Endothelial cell of hepatic sinusoid (primary cell): ENCODE measurements around the gene NCOA3.
"Not testable (repeated sequence)": the region's sequence is repeated elsewhere in the genome, so short reads cannot be mapped to it uniquely, and the experiment has no call there.

Source experiments
- in situ Hi-C: cut with HindIII; loops from 2 replicates; pipeline ENCODE4 v1.10.0; 2017; ENCODE audit warnings: low sequenced_read_pairs

The NCOA3 gene

DNA sequence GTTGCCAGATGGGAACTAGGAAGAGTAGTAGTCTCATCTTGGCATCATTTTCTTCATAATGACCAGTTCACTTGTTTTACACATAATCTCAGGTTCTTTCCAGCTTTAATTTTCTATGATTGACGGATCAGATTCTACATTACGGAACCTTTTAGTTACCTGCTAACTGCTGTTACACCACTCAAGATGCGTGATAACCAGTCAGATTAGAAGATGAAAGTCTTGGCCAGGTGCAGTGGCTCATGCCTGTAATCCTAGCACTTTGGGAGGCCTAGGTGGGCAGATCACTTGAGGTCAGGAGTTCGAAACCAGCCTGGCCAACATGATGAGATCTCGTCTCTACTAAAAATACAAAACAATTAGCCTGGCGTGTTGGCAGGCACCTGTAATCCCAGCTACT is 92.5 kb downstream of the NCOA3 start:
- in situ Hi-C loops: no loop called here

DNA sequence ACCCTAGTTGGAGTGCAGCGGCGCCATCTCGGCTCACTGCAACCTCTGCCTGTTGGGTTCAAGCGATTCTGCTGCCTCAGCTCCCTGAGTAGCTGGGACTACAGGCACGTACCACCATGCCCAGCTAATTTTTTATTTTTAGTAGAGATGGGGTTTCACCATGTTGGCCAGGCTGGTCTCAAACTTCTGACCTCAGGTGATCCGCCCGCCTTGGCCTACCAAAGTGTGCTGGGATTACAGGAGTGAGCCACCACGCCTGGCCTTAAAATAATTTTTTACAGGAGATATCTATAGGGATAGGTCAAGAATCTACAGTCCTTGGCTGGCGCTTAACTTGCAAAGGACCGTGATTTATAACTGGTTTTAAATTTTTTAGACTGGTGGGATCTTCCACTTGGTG is 93.5 kb downstream of the NCOA3 start:
- in situ Hi-C loops: not testable (repeated sequence)

DNA sequence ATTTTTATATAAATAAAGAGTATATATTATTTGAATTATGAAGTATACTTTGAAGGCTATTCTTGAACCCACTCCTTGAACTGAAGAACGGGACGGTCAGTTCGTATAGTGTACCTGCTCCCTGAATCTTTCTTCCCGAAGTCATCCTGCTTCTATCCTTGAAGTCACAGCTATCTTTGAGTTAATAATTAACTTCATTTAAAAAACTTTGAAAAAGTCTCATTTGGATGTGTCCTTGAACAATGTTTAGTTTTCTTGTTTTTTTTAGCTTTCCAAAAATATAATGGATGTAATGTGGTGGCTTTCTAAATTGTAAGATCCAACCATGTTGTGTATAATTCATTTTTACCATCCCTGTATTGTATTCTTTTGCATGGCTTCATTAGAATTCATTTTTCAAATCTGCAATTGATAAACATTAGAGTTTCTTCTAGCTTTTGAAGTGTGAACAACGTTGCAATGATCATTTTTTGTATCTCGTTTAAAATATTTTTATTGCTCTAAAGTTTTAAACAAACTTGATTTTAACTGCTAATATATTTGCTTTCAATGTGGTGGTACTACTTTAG is 94.4 kb downstream of the NCOA3 start:
- in situ Hi-C loops: no loop called here

DNA sequence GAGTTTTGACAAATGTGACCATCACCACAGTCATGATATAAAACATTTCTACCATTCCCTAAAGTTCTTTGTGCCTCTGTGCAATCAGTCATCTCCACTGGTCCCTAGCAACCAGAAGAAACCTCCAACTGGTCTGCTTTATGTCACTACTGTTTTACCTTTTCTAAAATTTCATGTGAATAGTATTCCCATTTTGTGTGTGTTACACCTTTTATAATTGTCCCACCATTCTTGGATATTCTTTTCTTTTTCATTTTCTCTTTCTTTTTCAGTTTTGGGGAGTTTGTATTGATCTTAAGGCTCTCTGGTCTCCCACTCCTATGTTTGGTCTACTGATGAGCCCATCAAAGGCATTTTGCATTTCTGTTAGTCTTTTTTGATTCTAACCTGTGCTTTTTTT is 95.4 kb downstream of the NCOA3 start:
- in situ Hi-C loops: no loop called here

DNA sequence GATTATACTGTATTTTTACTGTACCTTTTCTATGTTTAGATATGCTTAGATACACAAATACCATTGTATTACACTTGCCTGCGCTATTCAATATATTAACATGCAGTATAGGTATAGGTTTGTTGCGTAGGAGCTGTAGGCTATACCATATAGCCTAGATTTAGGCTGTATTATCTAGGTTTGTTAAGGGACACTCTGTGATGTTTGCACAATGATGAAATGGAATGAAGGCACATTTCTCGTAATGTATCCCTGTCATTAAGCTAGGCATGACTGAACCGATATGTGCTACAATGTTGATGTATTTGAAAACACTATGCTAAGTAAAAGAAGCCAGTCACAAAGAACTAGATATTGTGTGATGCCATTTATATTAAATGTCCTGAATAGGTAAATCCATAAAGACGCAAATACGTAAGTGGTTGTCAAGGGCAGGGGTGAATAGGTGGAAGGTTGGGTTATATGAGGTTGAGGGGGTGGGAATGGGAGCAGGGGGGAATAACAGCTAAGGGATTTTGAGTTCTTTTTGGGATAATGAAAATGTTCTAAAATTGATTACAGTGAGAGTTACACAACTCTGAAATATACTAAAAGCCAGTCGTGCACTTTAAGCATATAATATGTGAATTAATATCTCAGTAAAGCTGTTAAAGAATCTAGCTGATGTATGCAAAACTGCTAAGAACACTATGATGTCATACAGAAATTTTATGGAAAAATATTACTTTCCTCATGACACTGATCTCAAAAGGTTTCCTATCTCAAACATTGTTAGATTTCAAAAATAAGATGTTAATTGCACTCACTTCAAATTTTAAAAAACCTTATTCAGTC is 97.4 kb downstream of the NCOA3 start:
- in situ Hi-C loops: no loop called here

DNA sequence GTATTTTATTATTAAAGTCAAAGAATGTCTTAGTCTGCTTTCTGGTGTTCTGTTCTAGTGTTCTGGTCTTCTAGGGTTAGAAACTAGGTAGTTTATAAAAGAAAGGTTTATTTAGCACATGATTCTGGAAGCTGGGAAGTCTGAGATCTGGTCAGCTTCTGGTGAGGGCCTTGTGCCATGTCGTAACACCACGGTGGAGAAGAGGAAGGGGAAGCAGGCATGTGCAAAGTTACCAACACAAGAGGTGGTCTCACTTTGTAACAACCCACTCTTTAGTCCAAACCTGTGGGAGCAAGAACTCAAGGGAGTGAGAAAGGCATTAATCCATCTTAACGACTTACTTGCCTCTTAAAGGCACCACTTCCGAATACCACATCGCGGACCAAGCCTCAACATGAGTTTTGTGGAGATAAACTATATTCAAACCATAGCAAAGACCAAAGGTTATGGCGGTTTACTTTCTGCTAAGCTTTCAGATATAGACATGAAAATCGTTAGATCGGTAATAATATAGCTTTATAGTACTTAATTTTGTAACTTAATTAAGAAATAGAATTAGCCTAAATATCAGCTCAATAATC is 99.4 kb downstream of the NCOA3 start:
- in situ Hi-C loops: loop anchor here (25.0 kb wide), 1 partner anchor 339 kb away; no protein-coding TSS in a partner anchor

DNA sequence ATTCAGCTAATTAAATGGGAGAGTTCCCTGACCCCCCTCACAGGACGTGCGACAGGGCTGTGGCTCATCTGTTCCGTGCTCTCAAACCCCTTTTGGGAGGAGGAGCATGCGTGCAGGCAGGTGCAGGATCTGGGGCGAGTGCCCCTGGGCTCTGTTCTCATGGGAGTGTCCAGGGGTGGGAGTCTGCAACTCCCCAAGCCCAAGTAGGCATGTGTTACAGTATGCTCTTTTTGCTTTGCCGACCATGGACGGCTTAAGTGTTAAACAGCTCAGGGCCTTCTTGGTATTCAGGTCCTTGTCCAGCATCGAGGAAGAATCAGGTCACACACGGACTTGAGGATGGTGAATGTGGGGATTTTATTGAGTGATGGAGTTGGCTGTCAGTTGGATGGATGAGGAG is 101.6 kb downstream of the NCOA3 start:
- in situ Hi-C loops: loop anchor here (25.0 kb wide), 1 partner anchor 341 kb away; no protein-coding TSS in a partner anchor

DNA sequence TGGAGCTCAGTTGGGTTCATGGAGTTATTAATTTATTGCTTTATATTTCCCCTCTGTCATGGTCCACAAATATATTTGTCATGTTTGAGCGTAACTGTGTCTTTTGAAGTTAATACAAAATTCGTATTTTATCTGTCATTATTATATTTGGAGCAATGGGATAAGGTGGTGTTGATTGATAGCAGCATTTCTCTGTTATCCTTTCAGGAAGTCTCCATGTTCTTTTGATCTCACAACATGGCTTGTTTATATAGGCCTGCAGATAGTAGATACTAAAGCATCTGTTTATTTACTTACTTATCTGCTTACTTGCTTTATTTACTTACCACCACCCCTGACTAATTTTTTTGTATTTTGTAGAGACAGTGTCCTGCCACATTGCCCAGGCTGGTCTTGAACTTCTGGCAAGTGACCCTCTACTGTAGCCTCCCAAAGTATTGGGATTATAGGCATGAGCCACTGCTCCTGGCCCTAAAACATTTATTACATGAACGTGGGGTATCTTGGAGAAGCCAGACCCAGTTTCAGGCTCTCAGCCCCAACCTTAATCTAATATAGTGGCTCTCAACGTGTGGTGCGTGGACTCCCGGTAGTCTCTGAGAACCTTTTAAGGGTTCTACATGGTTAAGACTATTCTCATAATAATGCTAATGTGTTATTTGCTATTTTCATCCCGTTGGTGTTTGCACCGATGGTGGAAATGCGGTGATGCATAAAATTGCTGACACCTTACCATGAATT is 104.2 kb downstream of the NCOA3 start:
- in situ Hi-C loops: loop anchor here (25.0 kb wide), 1 partner anchor 344 kb away; no protein-coding TSS in a partner anchor

DNA sequence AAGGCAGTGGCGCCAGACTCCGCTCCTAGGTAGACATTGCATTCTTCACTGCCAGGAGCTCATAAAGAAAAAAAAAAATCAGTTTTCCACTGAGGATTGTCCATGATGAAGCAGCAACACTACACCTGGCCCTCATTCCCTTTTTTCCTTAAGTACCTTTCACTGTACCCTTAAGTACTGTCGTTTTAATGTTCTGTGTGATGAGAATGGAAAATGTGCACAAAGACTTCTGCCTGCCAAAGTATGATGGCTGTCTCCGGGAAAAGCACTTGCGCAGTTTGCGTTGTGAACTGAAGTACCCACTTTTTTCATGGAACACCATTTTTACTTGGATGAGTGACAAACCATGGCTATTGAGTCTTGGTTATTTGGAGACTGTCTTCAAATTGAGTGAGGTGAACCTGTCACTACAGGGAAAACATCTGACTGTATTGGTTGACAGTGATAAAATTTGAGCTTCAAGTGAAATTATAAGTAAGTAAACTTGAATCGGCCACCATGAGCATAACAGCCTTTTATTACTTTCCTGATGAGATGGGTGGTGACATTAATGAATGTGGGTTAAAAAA is 104.8 kb downstream of the NCOA3 start:
- in situ Hi-C loops: loop anchor here (25.0 kb wide), 1 partner anchor 344 kb away; no protein-coding TSS in a partner anchor

DNA sequence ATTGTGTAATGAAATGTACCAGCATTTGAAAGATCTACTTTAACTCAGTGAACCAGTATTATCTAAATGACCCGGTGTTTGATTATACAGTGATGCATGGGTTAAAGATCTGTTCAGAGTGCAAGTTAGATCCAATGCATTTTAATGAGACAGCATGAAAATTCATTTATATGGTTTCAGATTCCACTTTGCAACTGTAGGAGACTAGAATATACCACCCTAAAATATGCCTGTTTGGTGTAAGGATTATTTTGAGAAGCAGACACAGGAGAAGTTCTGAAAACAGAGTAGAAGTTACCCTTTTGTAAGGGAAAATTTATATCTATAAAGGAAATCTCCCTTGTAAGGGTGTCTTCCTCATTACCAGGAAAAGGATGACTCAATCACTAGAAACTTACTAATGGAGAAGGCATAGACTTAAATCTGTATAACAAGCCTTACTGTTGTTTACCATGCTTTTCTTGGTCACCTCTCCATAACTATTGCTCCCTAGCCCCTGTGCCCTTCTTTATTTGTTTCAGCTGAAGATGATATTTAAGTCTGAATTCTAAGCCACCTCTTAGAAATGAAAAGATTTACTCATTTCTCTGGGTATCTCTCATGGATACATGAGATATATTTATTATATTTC is 105.4 kb downstream of the NCOA3 start:
- in situ Hi-C loops: loop anchor here (25.0 kb wide), 1 partner anchor 345 kb away; no protein-coding TSS in a partner anchor

DNA sequence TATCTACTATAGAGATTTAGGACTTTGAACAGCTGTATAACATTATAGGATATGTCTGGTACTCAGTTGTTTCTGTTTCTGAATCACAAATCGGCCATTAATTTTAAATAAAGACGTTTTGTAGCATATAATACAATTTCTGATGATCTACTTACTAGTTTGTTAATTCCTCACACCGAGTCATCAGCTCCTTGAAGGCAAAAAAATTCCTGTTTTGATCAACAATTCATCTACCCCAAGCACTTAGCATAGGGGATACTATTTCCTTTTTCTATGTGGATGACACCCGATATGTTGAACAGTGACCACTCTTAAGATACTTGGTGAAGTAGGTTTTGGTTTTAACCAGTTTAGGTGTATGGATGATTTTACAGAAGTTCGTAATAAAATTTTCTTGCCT is 107.3 kb downstream of the NCOA3 start:
- in situ Hi-C loops: loop anchor here (25.0 kb wide), 1 partner anchor 347 kb away; no protein-coding TSS in a partner anchor

DNA sequence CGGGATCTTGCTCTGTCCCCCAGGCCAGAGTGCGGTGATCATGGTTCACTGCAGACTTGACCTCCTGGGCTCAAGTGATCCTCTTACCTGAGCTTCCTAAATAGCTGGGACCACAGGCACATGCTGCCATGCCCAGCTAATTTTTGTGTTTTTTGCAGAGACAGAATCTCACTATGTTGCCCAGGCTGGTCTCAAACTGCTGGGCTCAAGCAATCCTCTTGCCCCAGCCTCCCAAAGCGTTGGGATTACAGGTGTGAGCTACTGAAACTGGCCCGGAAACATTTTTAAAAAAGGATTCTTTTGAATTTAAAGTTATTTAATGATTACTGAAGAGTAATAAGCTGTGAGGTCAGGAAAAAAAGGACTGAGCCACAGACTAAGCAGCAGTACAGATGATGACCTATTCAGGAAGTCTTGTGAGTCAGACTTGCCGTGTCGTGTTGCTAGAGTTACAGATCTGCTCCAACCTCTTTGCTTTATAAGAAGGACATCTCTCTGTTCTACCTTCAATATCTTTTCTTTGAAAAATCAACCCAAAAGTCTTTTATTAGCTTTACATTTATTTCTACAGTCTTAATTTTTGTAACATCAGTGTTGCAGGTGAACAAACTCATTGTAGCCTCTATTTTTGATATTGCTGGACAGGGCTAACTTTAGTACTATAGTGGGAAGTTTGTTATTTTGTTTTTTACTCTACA is 108.7 kb downstream of the NCOA3 start:
- in situ Hi-C loops: loop anchor here (5.0 to 25.0 kb wide), 2 partner anchors 253 to 348 kb away; partner anchors contain the start of gene ZMYND8

DNA sequence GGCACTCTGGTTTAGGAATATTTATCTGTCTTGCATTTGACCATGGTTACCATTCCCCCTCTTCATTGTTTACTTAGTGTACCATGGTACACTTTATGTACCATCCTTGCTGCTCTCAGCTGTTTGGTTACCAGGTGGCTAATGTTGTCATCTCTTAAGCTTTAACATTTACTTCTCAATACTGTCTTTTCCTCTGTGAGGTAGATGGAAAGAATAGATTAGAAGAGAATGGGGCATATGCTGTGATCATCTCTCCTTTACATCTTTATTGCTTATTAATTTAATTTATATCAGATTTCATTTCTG is 109.2 kb downstream of the NCOA3 start:
- in situ Hi-C loops: loop anchor here (5.0 to 25.0 kb wide), 2 partner anchors 254 to 349 kb away; partner anchors contain the start of gene ZMYND8

DNA sequence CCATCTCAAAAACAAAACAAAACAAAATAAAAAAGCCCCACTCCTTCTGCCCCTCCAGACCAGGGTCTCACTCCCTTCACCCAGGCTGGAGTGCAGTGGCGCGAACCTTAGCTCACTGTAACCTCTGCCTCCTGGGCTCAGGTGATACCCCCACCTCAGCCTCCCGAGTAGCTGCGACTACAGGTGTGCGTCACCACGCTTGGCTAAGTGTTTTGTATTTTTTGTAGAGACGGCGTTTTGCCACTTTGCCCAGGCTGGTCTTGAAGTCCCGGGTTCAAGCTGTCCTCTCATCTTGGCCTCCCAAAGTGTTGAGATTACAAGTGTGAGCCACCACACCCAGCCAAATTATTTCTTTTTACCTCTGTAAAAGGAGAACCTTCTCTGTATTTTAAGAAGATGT is 110.1 kb downstream of the NCOA3 start:
- in situ Hi-C loops: loop anchor here (5.0 to 25.0 kb wide), 2 partner anchors 254 to 349 kb away; partner anchors contain the start of gene ZMYND8

DNA sequence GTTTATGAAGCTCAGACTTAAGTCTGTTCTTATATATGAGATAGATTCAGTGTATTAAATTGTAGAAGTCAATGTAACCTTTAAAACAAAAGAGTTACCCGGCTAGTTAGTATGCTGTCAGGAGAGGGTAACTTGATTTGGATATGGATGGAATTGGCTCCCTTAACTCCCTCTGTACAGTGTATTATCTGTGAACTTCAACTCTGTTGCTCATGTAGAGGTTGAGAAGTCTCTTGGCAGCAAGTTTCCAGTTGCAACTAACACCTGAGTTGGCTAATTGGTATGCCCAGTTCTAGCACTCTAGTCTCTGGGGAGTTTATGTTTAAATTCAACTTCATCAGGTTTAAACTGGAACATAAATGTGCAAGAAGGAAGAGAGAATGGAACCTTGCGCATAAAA is 111.0 kb downstream of the NCOA3 start:
- in situ Hi-C loops: loop anchor here (5.0 to 25.0 kb wide), 2 partner anchors 255 to 350 kb away; partner anchors contain the start of gene ZMYND8

DNA sequence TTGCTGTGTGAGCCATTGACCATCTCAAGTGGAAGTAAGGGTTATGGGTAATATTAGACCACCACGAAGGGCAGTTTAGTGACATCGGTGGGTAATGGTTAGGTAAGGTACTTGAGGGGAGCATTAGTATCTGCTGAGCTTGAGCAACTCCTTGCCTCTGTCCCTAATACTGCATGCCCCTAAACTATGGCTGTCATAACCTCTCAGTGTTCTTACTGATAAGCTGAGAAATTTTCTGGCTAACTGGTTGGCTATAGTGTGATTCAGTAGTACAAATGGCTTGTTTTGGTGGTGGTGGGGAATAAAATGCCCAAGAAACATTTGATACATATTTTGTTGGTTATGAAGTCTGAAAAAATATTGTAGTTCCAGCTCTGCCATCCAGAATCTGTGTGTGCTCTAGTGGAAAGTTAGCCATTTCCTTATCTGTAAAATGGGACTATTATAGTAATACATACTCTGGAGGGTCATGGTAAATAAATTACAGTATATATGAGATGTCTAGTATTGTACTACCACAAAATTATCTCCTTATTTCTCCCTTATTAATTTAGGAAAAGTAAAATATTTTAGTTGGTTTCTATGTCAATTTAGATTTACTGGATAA is 113.1 kb downstream of the NCOA3 start:
- in situ Hi-C loops: loop anchor here (5.0 to 25.0 kb wide), 2 partner anchors 258 to 353 kb away; partner anchors contain the start of gene ZMYND8

DNA sequence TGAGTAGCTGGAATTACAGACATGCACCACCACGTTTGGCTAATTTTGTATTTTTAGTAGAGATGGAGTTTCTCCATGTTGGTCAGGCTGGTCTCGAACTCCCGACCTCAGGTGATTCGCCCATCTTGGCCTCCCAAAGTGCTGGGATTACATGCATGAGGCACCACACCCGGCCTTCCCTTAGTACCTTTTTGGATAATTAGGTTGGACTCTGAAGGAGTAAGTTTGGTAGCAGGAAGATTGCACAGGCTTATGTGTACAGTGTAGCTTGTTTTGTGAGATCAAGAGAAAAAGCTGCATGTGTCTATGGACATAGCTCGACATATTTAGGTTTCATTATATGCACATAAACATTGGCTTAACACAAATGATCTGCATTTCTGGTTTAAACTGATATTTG is 116.8 kb downstream of the NCOA3 start:
- in situ Hi-C loops: loop anchor here (25.0 kb wide), 1 partner anchor 356 kb away; no protein-coding TSS in a partner anchor

DNA sequence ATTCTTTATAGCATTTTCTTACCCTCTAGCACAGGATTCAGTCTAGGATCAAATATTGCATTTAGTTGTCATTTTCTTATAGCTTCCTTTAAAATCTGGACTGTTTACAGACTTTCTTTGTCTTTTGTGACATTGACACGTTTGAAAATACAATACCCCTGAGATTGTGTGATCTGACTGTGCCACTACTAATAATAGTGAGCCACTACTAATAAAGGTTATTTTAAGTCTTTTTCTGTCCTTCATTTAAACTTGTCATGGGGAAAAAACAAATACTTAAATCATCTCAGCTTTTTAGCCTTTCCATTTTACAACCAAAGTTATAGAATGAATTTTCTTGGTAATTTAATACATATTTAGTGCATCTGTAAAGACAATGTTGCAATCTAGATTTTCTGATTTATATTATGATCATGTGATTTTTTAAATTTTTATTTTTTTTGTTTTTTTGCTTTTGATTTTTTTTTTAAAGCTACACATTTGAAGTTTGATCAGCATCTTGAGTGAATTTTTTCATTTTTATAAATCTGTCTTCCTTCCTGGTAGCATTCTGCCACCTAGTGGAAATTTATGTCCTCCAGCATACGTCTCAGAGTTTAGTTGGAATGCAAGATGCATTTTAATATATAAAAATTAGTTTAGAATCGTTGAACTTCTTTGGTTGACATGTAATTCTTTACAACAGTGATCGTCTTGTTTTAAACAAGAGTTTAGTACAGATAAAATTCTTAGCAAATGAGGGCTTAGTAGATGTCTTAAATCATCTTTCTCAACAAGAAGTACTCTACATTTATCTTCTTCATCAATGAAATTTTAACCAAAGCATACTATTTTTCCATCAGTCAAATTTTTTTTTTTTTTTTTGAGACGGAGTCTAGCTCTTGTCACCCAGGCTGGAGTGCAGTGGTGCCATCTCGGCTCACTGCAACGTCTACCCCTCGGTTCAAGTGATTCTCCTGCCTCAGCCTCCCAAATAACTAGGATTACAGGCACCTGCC is 119.4 kb downstream of the NCOA3 start:
- in situ Hi-C loops: loop anchor here (25.0 kb wide), 1 partner anchor 359 kb away; no protein-coding TSS in a partner anchor
